ENCODE data around the gene RBCK1. TPM values are rescaled to one million over a fixed set of nuclear protein-coding genes. Genes with fewer than 3 reads are reported as not detected.

RBCK1 gene
- total RNA-seq, 2 donors from 2014 or later = 176 to 198 TPM

DNA sequence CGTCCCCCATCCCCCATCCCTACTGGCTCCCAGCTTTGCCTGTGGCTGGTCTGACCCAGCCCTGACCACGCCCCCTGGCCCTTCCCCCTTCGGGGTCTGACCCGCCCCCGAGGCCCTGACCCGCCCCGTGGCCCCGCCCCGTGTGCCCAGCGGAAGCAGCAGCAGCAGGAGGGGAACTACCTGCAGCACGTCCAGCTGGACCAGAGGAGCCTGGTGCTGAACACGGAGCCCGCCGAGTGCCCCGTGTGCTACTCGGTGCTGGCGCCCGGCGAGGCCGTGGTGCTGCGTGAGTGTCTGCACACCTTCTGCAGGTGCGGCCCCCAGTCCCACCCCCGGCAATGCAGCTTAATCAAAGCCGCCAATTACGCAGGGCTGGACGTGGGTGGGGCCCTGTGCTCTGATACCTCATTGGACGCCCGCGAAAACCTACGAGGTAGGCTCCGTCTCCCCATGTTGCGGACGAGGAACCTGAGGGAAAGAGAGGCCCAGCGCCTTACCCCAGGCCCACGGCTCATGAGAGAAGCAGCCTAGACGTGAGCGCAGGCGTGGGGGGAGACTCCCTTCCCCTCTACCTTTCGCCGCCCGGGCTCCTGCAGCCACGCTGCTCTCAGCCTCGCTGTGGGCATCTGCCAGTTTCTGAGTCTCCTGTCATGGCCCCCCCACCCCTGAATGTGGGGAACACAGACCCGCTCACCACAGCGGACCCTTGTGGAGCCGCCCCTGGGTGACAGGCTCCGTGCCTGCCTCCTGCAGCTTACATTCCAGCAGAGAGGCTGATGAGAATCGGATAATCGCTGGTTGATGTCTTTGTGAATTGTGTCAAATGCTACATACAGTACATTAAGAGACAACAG is 12.8 kb downstream of the RBCK1 start:
- H3K4me1 Mint-ChIP-seq (ENCODE audit: low read depth) = peaks cover 16% of the 10 kb centered on the region
- no peaks in the 10 kb centered on the region for H3K9me3 Mint-ChIP-seq
- DNase-seq = no peak
- H3K27ac Mint-ChIP-seq = peak overlapping the region; percentile 84
- peak in 1 of 2 donors; percentile 29 for ATAC-seq (replicated peaks in 1 of 2)
- no peak overlapping the region for H3K4me3 Mint-ChIP-seq
- H3K36me3 Mint-ChIP-seq (ENCODE audit: insufficient read depth in 2 of 2) = peaks cover 9 to 27% of the 10 kb centered on the region in 2 donors
- H3K27me3 Mint-ChIP-seq (ENCODE audit: low read depth) = no peaks in the 10 kb centered on the region

- H3K27ac Mint-ChIP-seq = peak overlapping the region; percentile 84
- no peak overlapping the region for H3K4me3 Mint-ChIP-seq
- peaks cover 9 to 27% of the 10 kb centered on the region in 2 donors for H3K36me3 Mint-ChIP-seq (ENCODE audit: insufficient read depth in 2 of 2)
- ATAC-seq (replicated peaks in 1 of 2) = no peak
- no peaks in the 10 kb centered on the region for H3K27me3 Mint-ChIP-seq (ENCODE audit: low read depth)
- DNase-seq = no peak
- H3K4me1 Mint-ChIP-seq (ENCODE audit: low read depth) = peaks cover 18% of the 10 kb centered on the region
- no peaks in the 10 kb centered on the region for H3K9me3 Mint-ChIP-seq
These were observed 13.7 kb downstream of the RBCK1 start for GRCh38 chr20:421685-422250.

DNA sequence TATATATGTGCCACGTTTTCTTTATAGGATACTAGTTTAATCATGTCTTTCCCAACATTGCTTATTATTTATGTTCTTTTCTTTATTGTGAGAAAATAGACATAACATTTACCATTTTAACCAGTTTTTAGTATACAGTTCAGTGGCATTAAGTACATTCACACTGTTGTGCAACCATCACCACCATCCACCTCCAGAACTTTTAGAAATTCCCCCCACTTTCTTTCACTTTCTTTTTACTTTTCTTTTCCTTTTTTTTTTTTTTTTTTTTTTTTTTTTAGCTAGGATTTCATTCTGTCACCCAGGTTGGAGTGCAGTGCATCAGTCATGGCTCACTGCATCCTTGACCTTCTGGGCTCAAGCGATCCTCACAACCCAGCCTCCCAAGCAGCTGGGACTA is 18.5 kb downstream of the RBCK1 start:
- Mint-ChIP-seq H3K27me3 (ENCODE audit: low read depth) (no peaks in the 10 kb centered on the region), H3K9me3 (no peaks in the 10 kb centered on the region), H3K4me1 (ENCODE audit: low read depth) (peaks cover 31% of the 10 kb centered on the region), H3K36me3 (ENCODE audit: insufficient read depth in 2 of 2) (peaks cover 4 to 18% of the 10 kb centered on the region in 2 donors), H3K27ac (no peak overlapping the region), H3K4me3 (no peak overlapping the region)
- no peak for ATAC-seq (replicated peaks in 1 of 2)
- DNase-seq = no peak

DNA sequence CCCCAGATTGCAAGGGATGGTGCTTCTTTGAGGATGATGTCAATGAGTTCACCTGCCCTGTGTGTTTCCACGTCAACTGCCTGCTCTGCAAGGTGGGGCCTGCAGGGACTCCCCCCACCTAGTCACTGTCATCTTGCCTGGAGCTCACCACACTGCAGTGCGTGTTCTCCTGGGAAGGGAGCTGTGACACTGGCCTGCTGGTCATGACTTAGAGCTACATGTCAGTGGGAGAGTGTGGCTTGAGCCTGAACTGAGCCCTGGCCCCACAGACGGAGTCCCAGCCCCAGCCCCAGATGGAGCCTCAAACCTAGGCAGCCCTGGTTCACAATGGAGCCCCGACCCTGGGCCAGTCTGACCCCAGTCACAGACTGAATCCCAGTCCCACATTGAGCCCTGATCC is 19.3 kb downstream of the RBCK1 start:
- no peak overlapping the region for H3K4me3 Mint-ChIP-seq
- H3K27me3 Mint-ChIP-seq (ENCODE audit: low read depth) = no peaks in the 10 kb centered on the region
- ATAC-seq (replicated peaks in 1 of 2) (no peak), DNase-seq (no peak)
- peaks cover 0 to 12% of the 10 kb centered on the region in 2 donors for H3K36me3 Mint-ChIP-seq (ENCODE audit: insufficient read depth in 2 of 2)
- H3K9me3 Mint-ChIP-seq = no peaks in the 10 kb centered on the region
- H3K4me1 Mint-ChIP-seq (ENCODE audit: low read depth) = peaks cover 37% of the 10 kb centered on the region
- no peak overlapping the region for H3K27ac Mint-ChIP-seq

- Mint-ChIP-seq H3K36me3 (ENCODE audit: insufficient read depth in 2 of 2) (peaks cover 0 to 7% of the 10 kb centered on the region in 2 donors), H3K4me1 (ENCODE audit: low read depth) (peaks cover 44% of the 10 kb centered on the region), H3K27me3 (ENCODE audit: low read depth) (no peaks in the 10 kb centered on the region), H3K4me3 (no peak overlapping the region), H3K27ac (no peak overlapping the region), H3K9me3 (no peaks in the 10 kb centered on the region)
- ATAC-seq (replicated peaks in 1 of 2) = no peak
- DNase-seq = no peak
These were observed 20.0 kb downstream of the RBCK1 start for GRCh38 chr20:427849-428657.

- Mint-ChIP-seq H3K27ac (no peak overlapping the region), H3K4me3 (no peak overlapping the region), H3K27me3 (ENCODE audit: low read depth) (no peaks in the 10 kb centered on the region), H3K9me3 (no peaks in the 10 kb centered on the region), H3K36me3 (ENCODE audit: insufficient read depth in 2 of 2) (peaks cover 4 to 9% of the 10 kb centered on the region in 2 donors), H3K4me1 (ENCODE audit: low read depth) (peaks cover 51% of the 10 kb centered on the region)
- ATAC-seq (replicated peaks in 1 of 2) = no peak
- DNase-seq = no peak
These were observed 20.6 kb downstream of the RBCK1 start for GRCh38 chr20:428658-429200.

- Mint-ChIP-seq H3K4me3 (no peak overlapping the region), H3K9me3 (no peaks in the 10 kb centered on the region), H3K36me3 (ENCODE audit: insufficient read depth in 2 of 2) (peaks cover 5 to 9% of the 10 kb centered on the region in 2 donors), H3K4me1 (ENCODE audit: low read depth) (peaks cover 62% of the 10 kb centered on the region), H3K27me3 (ENCODE audit: low read depth) (no peaks in the 10 kb centered on the region), H3K27ac (peak overlapping the region; percentile 51)
- no peak for DNase-seq
- no peak for ATAC-seq (replicated peaks in 1 of 2)
These were observed 22.2 kb downstream of the RBCK1 start for GRCh38 chr20:430091-430999.

DNA sequence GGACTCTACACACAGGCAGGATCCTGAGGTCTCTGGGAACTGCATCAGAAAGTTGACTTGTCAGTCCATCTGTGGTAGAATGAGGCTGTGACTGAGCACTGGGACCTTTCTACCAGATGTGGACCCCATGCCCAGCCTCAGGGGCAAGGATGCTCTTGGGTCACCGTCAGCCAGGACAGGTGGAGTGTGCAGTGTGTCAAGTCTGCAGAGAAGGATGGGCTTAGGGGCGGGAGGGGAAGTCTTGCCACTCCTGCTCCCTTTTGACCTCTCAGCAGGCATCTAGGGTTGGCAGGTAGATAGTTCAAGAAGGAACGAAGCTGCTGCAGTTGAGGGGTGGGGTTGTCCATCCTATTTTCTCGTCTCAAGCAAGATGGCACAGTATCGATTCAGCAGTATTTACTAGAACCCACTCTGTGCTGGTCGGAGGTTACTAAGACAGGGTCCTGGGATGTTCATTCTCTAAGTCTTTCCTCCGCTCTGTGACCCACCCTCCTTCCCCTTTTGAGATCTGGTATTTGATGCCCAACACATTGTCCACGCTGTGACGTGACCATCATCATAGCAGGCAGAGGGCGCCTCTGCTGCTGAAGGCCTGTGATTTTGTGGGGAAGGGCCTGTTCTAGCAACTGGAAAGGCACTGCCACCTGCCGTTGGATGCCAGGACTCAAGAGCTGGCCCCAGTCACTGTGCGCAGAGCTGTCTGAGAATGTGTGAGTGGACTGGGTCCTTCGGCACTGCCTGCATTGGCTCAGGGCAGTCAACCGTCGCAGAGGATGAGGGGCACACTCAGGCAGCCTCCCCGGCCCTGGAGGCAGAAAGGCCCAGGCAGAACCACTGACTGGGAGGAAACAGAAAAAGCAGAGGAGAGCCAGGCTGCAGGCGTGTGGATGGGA is 23.2 kb downstream of the RBCK1 start:
- Mint-ChIP-seq H3K27ac (peak overlapping the region; percentile 54), H3K4me3 (peak overlapping the region in 1 of 2 donors; percentile 29), H3K27me3 (ENCODE audit: low read depth) (no peaks in the 10 kb centered on the region), H3K4me1 (ENCODE audit: low read depth) (peaks cover 65% of the 10 kb centered on the region), H3K9me3 (no peaks in the 10 kb centered on the region), H3K36me3 (ENCODE audit: insufficient read depth in 2 of 2) (peaks cover 7 to 9% of the 10 kb centered on the region in 2 donors)
- ATAC-seq (replicated peaks in 1 of 2) (no peak), DNase-seq (peak in 1 of 2 donors; percentile 51)

GRCh38 chr20:432208-432607 is 24.1 kb downstream of the RBCK1 start:
- Mint-ChIP-seq H3K27ac (peak overlapping the region; percentile 83), H3K36me3 (ENCODE audit: insufficient read depth in 2 of 2) (peaks cover 7 to 12% of the 10 kb centered on the region in 2 donors), H3K9me3 (no peaks in the 10 kb centered on the region), H3K27me3 (ENCODE audit: low read depth) (no peaks in the 10 kb centered on the region), H3K4me1 (ENCODE audit: low read depth) (peaks cover 58% of the 10 kb centered on the region), H3K4me3 (peak overlapping the region; percentile 48 to 73)
- DNase-seq = no peak
- no peak for ATAC-seq (replicated peaks in 1 of 2)

- DNase-seq (no peak), ATAC-seq (replicated peaks in 1 of 2) (no peak)
- Mint-ChIP-seq H3K4me3 (peak overlapping the region; percentile 60 to 73), H3K27me3 (ENCODE audit: low read depth) (no peaks in the 10 kb centered on the region), H3K9me3 (no peaks in the 10 kb centered on the region), H3K4me1 (ENCODE audit: low read depth) (peaks cover 64% of the 10 kb centered on the region), H3K27ac (peak overlapping the region; percentile 96), H3K36me3 (ENCODE audit: insufficient read depth in 2 of 2) (peaks cover 9 to 17% of the 10 kb centered on the region in 2 donors)
These were observed 24.7 kb downstream of the RBCK1 start for GRCh38 chr20:432677-433299.

GRCh38 chr20:433300-433975 is 25.3 kb downstream of the RBCK1 start:
- H3K4me1 Mint-ChIP-seq (ENCODE audit: low read depth) = peaks cover 68% of the 10 kb centered on the region
- H3K27me3 Mint-ChIP-seq (ENCODE audit: low read depth) = no peaks in the 10 kb centered on the region
- H3K9me3 Mint-ChIP-seq = no peaks in the 10 kb centered on the region
- H3K36me3 Mint-ChIP-seq (ENCODE audit: insufficient read depth in 2 of 2) = peaks cover 9 to 17% of the 10 kb centered on the region in 2 donors
- H3K27ac Mint-ChIP-seq = peak overlapping the region; percentile 96
- DNase-seq = peak; percentile 71 to 78
- ATAC-seq (replicated peaks in 1 of 2) = peak; percentile 93
- H3K4me3 Mint-ChIP-seq = peak overlapping the region; percentile 60 to 73

Data from activated T-cell treated with anti-CD3 and anti-CD28 coated beads, Interleukin-2, amount 50 U/mL, for 72 hours (primary cell).